Glomerular endothelial cell (primary cell): ENCODE data around the gene THADA. TPM values are rescaled to one million over a fixed set of nuclear protein-coding genes. Genes with fewer than 3 reads are reported as not detected.
"Not testable (repeated sequence)": the region's sequence is repeated elsewhere in the genome, so short reads cannot be mapped to it uniquely, and the experiment has no call there.

Source experiments
- DNase-seq: peaks from one replicate; pipeline ENCODE4 v3.0.0-alpha.2; 2011; ENCODE audit warnings: low read depth, low spot score; ENCODE audit errors: extremely low read depth
- total RNA-seq: library from RNA; depleted of rRNA; stranded (reverse); fragments of >200 nt; gene quantifications from 2 replicates; pipeline ENCODE4 v1.2.3, GENCODE V29; 2015

The THADA gene
- total RNA-seq, 1 donor from 2014 or later, result 16.9 TPM

DNA sequence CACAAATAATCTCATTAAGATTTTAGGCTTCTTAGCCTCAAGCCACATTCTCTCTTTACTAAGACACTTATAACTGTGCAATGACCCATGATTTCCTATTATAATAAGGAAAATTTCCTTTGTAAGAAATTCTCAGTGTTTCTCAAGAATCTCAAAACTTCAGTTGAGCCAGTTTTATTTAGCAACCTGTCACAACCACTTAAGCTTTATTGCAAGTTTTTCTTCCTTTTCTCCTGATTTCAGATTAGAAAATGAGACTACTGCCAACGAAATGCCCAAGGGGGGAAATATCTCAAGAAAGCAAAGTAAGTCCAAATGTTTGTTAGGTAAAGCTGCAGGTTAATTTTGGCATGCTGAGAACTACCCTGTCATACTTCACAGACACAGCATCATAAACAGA is 178.5 kb downstream of the THADA start:
- no peak for DNase-seq

DNA sequence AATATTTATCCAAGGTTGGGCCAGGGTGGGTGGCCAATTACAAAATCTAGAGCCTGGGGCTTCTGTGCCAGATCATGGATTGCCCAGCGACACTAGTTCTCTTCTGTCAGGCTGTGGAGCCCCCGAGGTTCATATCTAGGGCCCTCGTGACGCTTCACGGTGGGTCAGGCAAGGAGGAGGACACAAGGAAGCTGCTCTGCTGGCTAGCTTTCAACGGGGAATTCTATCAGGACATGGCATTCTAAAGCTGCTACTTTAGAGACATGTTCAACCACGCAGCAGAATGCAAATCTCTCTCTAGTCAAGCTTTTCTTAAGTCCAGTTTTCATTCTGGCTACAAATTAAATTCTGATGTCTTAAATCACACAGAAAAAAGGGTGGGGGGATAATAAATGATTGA is 180.2 kb downstream of the THADA start:
- no peak for DNase-seq

DNA sequence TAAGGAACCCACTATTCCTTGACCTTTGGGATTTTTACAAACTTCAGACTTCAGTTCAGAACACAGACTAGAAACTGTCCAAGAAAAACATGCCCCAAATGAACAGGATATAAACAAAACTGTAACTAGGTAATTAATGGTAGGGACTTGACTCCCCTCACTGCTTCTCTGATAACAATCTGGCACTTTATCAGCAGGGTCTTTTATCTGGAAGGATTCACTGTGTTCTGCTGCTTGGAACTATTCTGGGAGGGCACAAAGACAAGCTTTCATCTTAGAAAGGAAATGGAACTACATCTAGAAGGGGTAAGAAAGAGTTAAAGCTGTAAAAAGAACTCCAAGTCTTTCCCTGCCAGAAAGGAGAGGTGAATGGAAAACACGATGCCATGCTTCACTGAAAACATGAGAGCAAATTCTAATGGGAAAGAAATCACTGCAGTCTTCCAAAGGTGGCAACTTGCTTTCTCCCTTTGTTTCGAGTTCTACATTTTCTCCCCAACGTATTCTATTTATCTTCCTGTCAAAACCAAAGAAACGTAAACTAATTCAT is 181.2 kb downstream of the THADA start:
- DNase-seq, result no peak

DNA sequence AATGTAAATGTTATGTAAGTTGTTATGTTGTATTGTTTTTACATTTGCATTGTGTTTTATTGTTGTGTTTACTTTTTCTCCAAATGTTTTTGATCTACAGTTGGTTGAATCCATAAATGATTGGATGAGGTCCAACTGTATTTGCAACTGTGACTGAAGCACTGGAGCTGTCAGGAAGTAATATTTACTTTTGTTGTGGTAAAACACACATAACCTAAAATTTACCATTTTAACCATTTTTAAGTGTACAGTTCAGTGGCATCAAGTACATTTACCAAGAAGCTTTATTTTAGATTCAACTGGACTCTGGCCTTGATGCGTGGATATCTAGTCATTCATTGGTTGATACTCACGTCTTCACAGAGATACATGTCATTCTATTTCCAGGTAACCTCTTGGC is 181.8 kb downstream of the THADA start:
- DNase-seq, result no peak

DNA sequence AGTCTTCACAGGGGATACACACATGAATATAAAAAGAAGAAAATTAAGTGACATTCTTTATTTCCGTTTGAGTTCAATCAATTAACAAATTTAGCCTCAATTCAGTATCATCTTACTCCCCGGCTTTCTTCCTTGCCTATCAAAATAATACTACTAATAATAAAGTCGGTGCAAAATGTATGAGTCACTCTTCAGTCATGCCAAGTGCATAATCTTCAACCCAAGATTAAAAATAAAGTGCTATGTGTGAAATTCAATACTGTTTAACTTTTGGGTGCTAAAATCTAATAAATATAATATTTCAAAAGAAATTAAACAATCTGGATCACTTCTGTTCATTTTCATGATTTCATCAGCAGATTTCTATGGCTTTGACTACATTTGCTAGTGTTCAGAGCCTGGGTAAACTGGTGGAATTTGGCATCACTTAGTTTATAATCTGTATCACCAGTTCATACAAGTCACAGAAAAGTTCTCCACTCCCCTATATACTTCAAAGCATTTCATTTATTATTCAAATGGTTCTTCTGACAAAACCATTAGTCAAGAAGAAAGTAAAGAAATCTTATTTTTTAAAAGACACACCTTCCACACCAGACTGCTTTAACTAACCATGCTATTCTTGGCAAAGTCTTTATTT is 183.6 kb downstream of the THADA start:
- DNase-seq, result no peak

DNA sequence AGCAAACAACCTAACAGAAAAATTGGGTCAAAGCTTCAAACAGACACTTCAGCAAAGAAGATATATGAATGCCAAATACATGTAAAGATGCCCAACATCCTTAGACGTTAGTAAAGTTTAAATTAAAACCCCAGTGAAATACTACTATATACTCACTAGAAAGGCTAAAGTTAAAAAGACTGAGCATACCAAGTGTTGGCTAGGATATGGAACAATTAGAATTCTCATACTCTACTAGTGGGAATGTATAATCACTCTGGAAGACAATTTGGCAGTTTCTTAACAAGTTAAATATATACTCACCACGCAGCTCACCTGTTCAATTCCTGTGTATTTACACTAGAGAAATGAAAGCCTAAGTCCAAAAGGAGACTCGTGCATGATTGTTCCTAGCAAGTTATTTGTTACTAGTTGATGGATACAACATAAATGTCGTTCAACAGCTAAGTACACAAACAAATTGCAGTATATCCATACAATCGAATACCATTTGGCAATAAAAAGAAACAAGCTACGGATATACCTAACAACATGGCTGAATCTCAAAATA is 185.7 kb downstream of the THADA start:
- no peak for DNase-seq

DNA sequence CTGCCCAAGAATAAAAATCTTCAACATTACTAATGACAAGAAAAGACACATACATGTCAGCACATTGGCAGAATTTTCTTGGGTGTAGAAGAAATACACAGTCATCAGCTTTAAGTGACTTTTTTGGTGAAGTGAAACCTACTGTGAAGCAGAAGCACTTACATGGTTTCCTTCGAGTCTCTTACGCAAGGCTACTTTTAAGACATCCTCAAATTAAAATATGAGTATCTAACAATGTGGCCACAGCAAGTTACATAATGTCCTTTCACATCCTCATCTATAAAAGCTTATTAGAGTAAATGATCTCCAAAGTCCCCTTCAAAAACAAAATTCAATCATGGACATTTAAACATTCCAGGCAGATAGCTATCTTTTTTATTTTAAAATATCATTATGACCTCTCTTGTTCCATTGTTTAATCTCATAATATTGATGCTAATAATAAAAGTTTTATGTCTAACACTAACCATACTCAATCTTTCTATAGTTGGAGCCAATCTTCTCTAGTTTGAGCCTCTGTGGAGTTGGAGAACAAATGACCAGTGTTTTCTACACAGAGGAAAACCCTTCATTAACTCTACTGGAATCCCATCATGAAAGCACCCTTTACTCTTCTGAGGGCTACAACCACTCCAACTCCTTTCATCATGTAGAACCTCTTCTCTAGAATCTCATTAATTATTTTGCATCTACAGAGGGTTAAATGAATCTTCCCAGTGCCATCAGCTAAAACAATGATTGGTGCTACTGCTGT is 187.3 kb downstream of the THADA start:
- DNase-seq, result no peak

DNA sequence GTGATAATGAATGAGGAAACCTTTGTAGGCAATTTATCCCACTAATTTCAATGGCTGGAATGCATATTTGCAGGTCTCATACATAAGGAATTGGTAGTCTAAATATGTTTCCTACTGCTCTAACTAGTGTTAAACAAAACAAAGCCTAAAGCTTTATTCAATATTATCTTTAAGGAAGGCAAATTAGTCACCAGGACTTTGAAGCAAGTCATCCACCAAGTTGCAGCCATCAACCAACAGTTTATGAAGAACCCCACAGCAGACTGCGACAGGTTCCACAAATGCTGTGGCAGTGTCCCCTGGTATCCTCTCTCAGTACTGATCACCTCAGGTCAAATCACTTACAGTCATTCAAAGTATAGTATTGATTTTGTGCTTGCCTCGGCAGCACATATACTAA is 187.9 kb downstream of the THADA start:
- DNase-seq, result no peak

DNA sequence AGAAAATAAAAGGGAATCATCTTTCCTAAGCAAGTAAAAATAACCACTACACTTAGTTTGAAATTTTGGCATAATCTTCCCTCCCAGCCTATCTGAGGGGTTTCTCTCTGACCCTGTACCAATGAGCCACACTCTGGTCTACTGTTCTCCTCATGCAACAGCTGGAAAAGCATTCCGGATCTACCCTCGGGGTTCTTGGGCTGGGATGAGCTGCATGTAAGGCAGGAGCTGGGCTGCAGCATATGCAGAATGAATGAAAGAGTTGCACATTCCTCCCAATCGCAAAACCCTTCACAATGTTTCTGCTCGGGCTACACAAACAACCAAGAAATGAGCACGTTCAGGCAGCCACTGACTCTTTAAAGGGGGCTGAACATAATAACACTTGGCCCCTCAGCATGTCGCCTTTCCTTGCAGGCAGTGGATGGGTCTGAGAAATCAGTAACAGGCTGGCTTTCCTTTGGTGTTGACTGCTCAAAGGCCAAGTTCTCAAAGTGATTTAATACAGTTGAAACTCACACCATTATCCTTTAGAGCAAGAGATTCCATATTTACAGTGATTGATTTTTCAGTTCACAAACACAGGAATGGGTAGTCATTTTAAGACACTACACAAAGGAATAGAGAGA is 189.1 kb downstream of the THADA start:
- DNase-seq, result no peak

DNA sequence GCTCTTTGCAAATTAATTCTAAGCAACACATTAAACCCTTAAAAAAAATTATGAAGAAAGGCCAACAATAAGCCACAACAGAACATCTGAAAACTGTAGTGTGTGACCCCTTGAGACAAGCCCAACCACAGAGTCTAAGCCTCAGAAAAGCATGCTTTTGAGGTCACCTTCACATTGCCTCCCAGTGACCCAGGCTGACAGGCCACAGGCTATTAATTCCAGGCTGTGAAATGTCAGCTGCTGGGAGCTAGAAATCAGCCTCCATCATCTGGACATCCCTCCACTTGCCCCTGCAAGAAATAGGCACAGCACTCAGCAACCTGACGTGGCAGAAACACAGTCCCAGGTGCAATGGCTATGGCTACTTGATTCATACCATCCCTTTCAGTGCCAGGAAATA is 190.0 kb downstream of the THADA start:
- no peak for DNase-seq

DNA sequence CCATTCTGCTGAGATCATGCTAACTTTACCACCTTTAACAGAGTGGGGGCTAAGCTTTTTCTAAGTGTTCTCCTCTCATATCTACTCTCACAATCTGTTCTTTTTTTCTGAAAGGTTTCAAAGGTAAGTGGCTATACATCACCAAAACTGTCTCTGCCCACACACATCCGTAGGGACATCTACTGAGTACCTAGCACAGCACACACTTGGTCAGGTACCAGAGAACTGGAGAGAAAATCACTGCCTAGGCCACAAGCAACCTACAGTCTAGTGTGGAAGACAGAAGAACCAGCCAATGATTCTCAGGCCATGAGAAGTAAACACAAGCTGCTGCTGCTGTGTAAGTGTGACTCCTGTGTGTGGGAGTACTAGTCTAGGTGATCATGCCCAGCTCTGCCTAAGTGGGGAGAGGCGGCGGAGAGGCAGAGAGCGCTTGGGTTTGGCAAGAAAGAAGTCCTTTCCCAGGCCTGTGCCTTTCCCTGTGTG is 193.3 kb downstream of the THADA start:
- DNase-seq, result no peak

DNA sequence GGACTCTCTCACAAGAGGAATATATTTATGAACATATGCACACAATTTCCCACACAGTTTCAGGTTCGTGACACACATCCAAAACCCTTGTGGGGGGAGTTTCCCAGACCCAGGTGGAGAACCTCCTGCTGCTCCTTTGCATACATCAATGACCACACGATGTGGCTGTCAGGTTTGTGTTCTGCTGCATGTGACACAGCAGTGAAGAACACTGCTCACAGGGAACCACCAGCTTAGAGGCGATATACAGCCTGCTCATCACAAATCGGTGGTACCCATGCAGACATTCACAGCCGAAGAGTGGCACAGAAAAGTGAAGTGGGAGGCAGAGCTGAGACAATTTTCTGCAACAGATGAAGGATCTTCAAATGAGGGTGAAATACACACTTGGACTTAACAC is 193.8 kb downstream of the THADA start:
- no peak for DNase-seq

DNA sequence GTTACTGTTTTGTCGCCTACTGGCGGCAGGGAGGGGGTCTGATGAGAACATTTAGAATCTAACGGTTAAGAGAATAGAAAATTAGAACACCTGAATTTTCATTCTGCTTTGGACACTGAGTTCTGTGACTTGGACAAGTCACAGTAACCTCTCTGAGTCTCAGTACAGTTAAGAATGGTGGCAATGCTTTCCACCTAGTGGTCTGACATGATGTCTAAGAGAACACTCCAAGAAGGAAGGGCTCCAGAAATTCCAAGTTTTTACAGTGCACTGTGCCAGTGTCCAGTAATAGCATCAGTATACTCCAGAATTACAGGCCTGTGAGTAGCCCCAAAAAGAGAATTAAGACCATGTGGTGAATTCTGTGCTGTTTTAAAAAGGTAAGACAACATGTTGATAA is 195.3 kb downstream of the THADA start:
- no peak for DNase-seq

DNA sequence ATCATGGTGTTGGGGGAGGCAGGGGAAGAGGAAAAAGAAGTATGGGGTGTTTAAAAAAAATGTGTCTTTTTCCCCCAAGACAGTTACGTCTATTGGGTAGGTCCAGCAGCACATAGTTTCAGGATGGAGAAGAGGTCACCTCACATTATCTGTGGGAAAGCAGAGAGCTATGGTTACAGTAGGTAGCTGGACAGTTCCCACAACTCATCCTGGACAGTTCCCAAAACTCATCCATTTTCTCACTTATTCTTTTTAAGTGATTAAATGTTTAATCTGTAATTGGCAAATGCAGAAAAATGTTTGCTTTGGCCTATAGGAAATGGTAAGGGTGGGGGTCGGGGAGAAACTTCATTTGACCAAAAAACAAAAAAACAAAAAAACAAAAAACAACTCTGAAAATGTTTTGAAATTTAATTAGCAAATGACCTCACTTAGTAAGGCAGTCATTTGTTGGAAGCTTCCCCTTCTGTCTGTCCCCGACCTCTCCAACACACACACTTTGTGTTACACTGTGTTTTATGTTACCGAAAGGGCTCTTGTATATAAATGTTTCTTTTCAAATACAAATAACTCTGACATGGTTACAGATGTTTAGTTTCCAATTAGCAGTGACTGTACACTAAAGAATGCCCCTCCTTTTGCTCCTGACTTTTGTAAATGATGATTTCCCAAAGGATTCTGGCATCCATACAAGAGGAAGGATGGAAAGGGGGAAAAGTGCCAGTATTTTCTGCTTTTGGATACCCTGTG is 196.1 kb downstream of the THADA start:
- DNase-seq, result no peak

DNA sequence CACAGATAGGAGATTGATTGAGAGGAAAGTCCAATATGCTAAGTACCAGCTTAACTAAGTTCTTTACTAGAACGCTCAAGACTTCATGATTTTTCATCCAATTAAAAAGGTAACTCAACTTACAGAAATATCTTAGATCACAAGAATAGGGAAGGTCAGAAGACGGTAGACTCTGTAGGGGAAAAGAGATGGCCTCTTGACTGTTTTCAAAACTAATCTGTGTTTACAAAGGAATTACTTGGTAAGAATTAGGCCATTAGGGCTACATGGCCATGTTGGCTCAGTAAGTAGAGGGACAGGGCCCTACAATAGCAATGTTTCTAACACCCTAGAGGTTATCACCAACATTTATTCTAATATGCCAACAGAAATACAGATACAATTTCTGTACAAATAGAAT is 196.7 kb downstream of the THADA start:
- no peak for DNase-seq

DNA sequence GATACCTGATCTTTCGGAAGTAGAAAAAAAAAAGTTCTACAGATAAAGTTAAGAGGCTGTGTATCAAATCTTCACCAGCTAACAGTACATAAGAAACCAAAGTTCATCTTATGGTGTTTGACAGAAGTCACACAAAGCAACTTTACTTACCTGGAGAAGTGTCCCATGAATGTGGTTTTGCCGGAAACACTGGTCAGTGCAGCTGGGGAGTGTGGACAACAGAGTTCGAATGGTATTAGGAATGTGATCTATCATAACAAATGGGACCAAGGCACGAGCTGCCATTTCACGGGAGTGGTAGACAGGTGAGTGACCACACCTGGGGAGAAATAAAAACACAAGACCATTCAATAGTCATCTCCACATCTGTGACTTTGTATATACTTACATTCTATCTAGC is 198.0 kb downstream of the THADA start:
- no peak for DNase-seq

DNA sequence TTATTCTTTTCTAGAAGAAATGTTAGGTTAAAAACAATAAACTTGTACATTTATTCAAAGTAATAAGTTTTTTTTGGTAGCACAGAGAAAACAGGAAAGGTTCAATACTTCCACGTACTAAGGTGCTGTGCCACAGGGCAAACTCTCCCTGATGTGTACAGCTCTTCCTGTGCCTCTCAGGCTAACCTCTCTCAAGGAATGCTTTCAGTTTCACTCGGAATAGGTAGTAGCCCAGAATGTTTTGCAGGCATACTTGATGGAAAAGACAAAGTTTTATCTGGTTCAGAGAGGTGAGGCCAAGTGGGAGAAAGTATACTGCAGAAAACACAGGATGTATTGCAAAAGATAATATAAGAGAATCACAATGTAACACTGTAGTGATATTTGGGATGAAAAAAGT is 198.4 kb downstream of the THADA start:
- DNase-seq, result no peak

DNA sequence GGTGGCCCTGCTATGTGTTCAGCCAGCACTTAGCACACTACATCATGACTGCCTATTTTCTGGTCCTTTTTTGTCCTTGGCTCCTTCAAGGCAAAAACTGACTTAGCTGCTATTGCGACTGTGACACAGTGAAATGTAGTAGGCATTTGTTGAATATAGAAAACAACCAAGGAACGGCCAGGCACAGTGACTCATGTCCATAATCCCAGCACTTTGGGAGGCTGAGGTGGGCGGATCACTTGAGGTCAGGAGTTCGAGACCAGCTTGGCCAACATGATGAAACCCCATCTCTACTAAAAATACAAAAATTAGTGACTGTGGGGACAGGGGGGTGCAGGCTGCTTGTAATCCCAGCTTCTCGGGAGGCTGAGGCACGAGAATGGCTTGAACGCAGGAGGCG is 199.5 kb downstream of the THADA start:
- not testable (repeated sequence) for DNase-seq

DNA sequence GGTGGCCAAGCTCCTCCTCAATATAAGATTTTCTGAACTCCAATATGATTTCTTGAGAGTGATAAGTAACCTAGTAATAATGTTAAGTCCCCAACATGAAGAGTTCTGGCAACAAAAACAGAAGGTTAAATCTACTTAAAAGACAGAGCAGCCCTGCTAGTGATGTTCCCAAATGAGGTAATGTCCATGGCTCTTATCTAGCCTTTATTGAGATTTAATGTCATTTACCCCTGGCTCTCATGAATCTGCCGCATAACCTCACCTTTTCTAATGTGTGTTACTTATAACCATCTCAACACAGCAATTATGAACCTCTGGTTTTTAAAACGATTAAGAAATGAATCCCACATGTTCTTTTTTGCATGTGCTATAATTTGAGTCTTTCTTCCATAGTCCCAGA is 201.9 kb downstream of the THADA start:
- DNase-seq, result no peak

DNA sequence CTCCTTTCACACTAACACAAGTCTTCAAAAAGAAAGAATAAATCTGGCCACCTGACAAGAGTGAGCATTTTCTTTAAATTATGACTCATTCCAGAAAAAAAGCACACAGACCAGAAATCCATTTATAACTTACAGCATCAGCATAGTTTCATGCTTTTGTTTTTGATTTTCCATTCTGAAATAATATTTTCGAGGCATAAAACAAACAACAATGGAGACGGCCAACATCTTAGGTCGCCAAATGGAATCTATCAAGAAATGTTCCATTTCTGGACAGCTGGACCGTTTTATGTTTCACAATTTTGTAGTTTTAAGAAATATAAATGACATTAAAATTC is 204.0 kb downstream of the THADA start:
- DNase-seq, result no peak
